IPS-11a (cell line): ENCODE data around the gene BICD1.

Experiments
- H3K4me3 ChIP-seq: one replicate; pipeline ENCODE4 v1.5.1; 2013; ENCODE audit warnings: low read depth, low read length, control low read depth

BICD1 gene

GRCh38 chr12:32233568-32233967 lies 126.9 kb downstream of the BICD1 start:
- no peak overlapping the region for H3K4me3 ChIP-seq

GRCh38 chr12:32235251-32235650 lies 128.6 kb downstream of the BICD1 start:
- no peak overlapping the region for H3K4me3 ChIP-seq

- no peak overlapping the region for H3K4me3 ChIP-seq
These were observed 133.5 kb downstream of the BICD1 start for GRCh38 chr12:32240162-32240561.

- no peak overlapping the region for H3K4me3 ChIP-seq
These were observed 134.2 kb downstream of the BICD1 start for GRCh38 chr12:32240831-32241230.

- no peak overlapping the region for H3K4me3 ChIP-seq
These were observed 136.0 kb downstream of the BICD1 start for GRCh38 chr12:32242641-32243040.

GRCh38 chr12:32248441-32249140 lies 141.9 kb downstream of the BICD1 start:
- no peak overlapping the region for H3K4me3 ChIP-seq

- no peak overlapping the region for H3K4me3 ChIP-seq
These were observed 143.1 kb downstream of the BICD1 start for GRCh38 chr12:32249777-32250176.

GRCh38 chr12:32252199-32253073 lies 145.8 kb downstream of the BICD1 start:
- no peak overlapping the region for H3K4me3 ChIP-seq

- H3K4me3 ChIP-seq, result no peak overlapping the region
These were observed 146.6 kb downstream of the BICD1 start for GRCh38 chr12:32253154-32253790.

- no peak overlapping the region for H3K4me3 ChIP-seq
These were observed 147.8 kb downstream of the BICD1 start for GRCh38 chr12:32254260-32254956.

- no peak overlapping the region for H3K4me3 ChIP-seq
These were observed 148.9 kb downstream of the BICD1 start for GRCh38 chr12:32255588-32255987.

- H3K4me3 ChIP-seq, result no peak overlapping the region
These were observed 151.2 kb downstream of the BICD1 start for GRCh38 chr12:32257695-32258496.

- H3K4me3 ChIP-seq, result no peak overlapping the region
These were observed 154.0 kb downstream of the BICD1 start for GRCh38 chr12:32260696-32261095.

- no peak overlapping the region for H3K4me3 ChIP-seq
These were observed 155.0 kb downstream of the BICD1 start for GRCh38 chr12:32261638-32262037.

GRCh38 chr12:32264961-32265360 lies 158.3 kb downstream of the BICD1 start:
- no peak overlapping the region for H3K4me3 ChIP-seq

- H3K4me3 ChIP-seq, result no peak overlapping the region
These were observed 158.8 kb downstream of the BICD1 start for GRCh38 chr12:32265456-32265855.

- H3K4me3 ChIP-seq, result no peak overlapping the region
These were observed 159.3 kb downstream of the BICD1 start for GRCh38 chr12:32265951-32266350.

GRCh38 chr12:32266756-32267155 lies 160.1 kb downstream of the BICD1 start:
- no peak overlapping the region for H3K4me3 ChIP-seq

GRCh38 chr12:32270818-32271710 lies 164.4 kb downstream of the BICD1 start:
- no peak overlapping the region for H3K4me3 ChIP-seq
